ENCODE results near the gene ACR.

ACR gene

GRCh38 chr22:50737728-50738648, at the start of gene ACR:
TSS of gene ACR (plus strand) at chr22:50738204. CDS start at chr22:50738236, 32 bp downstream.
- no peak for DNase-seq

GRCh38 chr22:50688448-50688847, 49.6 kb upstream of the ACR start:
- DNase-seq = no peak

GRCh38 chr22:50691521-50691920, 46.5 kb upstream of the ACR start:
- DNase-seq = peak; percentile 31

- DNase-seq = no peak
These were observed 44.5 kb upstream of the ACR start for GRCh38 chr22:50693462-50693861.

- DNase-seq = no peak
These were observed 43.9 kb upstream of the ACR start for GRCh38 chr22:50694099-50694605.

DNA sequence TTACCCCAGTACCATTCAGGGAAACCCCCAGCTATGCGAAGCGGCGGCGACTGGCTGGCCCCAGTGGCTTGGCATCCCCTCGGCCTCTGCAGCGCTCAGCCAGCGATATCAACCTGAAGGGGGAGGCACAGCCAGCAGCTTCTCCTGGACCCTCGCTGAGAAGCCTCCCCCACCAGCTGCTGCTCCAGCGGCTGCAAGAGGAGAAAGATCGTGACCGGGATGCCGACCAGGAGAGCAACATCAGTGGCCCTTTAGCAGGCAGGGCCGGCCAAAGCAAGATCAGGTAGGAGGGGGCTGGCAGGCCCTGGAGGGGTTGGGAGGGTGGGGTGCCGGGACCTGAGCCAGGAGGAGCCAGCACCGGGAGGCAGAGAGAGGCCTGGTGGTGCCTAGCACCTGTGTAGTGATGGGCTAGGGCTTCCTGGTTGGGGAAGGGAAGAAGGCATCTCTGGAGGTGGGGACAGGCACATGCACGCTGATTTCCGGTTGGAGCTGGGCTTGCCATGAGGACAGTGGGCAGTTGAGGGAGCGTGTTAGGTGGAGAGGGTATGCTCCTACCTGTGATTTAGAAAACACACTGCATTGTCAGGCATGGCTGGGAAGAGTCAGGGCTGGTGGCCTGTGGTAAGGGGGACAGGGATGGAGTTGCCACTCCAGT, 43.1 kb upstream of the ACR start:
- DNase-seq = no peak

DNA sequence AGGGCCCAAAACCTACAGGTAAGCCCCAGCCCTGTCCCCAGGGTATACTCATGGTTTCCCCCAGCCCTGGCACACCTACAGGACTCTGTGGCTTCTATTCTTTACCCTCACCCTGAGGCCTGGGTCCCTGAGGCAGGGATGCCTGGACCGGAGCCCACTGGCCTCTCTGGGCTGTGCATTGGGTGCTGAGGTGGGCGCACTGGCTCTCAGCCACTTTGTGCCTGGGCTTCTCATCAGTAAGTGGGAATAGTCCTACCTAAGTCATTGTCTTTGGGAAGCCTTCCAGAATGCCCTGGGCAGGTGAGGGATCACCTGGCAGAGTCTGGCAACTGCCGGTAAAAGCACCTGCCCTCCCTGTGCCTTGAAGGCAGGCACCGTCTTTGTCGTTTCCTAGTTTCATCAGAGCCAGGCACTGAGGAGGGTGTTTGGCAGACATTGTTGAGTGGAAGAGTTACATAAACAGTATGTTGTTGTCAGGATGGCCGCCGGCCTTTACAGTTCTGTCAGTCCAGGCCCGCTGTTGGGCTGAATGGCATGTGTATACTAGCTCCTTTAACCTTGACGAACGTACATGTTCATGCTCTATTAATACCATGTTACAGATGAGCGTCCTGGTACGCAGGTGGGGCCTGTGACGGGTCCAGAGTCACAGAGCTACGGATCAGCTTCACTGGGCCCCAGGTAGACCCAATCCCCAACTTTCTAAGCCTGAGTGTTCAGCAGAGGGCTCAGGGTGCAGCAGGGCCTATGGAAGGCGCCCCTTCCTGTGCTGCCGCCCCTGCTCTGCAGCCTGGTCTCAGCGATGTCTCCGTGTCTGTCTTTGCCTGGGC, 42.4 kb upstream of the ACR start:
- no peak for DNase-seq

DNA sequence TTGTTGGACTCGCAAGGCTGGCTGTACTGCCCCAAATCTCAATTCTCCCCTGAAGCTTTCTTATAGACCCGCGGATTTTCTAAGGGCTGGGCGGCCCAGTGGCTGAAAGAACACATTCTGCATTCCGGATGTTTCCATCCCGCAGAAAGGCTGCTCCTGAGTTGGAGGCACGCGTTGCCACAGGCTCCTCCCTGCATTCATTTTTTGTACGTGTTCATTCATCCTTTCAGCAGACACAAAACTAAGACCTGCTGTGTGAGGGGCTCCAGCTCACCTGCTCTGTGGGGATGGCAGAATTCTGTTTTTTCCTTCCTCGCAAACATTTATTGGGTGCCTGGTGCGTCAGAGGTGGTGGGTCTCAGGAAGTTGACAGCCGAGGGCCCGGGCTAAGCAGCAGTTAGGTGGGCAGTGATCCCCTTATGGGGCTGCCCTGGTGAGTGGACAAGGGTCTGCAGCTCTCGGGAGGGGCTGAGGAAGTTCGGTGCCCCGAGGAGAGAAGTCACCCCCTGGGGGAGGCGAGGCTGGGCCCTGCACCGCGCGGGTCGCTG, 41.7 kb upstream of the ACR start:
- DNase-seq = no peak

GRCh38 chr22:50696799-50697561, 41.0 kb upstream of the ACR start:
- DNase-seq = peak; percentile 24

DNA sequence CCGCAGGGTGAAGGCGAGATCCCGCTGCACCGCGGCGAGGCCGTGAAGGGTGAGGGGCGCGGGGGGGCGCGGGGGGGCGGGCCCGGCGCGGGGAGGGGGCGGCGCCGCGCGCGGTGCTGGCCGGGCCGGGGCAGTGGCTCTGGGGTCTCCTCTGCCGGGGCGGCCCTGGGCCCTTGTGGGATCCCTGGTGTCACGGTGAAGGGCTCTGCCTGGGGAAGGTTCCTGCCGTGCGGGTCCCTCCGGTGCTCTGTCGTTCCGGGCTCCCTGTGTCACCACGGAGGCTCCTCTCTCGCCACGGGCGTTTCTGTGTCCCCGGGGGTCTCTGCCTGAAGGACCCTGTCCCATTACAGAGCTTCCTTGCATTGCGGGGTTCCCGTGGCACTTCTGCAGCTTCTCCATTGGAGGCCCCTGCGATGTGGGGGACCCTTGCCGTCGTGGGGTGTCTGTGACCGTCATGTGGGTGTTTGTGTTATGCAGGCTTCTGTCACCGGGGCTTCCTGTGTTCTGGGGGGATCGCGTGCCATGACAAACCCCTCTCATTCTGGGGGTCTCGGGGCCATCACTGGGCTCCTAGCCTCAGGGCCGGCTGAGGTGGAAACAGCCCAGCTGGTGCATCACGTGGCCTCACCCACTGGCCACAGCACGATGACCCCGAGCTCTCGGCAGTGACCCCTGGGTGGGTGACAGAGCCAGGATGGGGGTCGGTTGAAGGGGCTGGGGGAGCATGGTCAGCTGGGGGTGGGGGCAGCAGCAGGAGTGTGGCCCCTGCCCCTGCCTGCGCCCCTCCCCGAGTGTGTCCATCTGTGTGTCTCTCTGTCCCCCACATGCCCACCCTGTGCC, 40.1 kb upstream of the ACR start:
- DNase-seq = no peak

- DNase-seq = no peak
These were observed 39.5 kb upstream of the ACR start for GRCh38 chr22:50698546-50698945.

DNA sequence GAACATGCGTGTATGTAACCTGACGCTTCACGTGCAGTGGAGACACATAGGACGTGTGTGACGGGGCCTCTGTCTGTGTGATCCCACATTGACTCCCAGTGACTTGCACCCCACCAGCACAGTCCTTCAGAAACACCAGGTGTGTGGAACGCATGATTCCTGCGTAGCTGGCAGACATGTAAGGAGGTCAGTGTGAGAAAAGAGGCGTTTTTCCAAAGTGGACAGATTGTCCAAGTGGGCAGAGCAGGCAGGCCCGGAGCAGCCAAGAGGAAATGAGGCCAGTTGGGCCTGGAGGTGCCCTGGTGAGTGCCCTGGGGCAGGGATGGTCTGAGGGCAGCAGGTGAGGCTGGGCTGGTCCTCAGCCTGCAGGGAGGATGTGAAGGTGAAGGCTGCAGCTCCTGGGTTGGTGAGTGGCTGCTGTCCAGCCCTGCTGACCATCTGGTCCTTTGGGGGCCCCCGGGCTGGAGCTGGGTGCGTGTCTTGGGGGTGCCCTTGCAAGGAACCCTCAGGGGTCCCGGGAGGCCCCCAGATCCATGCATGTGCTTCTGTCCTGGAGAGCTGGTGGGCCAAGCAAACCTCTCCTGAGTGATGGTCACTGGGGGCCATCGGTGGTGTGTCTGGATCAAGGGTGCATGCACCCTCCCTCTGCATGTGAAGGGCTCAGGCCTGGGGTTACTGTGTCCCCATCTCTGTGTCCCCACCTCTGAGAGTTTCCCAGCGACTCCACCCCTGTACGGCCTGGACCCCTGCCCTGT, 38.8 kb upstream of the ACR start:
- DNase-seq = no peak

DNA sequence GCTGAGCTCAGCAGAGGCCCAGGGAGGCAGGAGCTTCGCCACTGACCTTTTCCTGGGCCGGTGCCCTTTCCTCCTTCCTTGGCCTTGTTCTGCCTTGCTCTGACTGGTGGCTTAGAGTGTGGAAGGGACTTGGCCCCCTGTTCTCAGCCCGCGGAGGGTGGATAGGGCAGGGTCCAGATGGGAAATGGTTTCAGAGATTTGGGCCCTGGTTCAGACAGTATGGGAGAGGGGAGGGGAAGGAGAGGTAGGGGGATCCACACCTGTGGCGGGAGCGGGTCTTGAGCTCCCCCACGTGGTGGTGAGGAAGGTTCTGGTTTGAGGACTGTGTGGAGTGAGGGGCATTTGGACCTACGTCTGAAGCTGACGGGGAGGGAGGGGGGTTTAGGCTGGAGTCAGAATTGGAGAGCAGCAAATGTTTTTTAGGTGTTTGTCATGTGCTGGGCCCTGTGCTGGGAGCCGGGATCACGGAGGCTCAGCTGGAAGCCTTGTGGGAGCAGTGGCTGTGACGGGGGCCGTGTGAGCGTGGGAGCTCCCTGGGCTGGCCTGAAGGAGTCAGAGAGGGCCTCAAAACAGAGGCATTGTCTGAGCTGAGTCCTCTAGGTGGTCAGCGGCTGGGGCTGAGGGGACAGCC, 38.1 kb upstream of the ACR start:
- DNase-seq = no peak

DNA sequence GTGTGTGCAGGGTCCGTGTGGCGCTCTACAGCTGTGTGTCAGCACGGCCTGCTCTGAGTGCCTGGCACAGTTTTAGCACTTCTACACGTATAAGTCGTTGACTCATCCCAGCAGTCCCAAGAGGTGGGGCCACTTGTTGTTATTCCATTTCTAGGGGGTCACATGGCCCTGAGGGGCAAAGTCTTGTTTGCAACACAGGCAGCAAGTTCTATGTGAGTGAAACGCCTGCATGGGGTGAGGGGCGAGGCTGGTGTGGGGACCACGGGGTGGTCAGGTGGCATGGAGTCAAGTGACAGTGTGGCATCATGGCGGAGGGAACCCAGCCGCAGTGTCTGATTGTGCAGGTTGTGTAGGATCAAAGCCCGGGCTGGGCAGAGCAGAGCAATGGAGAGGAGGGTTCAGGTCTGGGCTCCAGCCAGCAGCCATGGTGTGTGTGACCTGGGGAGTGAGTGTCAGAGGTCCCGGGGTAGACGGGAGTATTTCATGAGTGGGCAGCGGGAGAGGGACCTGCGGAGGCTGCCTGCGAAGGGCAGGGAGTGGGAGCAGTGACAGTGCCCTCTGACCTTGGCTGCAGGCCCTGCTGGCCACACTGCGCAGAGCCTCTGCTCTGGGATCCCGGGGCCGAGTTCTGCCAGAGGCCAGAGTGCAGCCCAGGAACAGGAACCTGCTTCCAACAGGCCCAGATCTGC, 37.5 kb upstream of the ACR start:
- no peak for DNase-seq

DNA sequence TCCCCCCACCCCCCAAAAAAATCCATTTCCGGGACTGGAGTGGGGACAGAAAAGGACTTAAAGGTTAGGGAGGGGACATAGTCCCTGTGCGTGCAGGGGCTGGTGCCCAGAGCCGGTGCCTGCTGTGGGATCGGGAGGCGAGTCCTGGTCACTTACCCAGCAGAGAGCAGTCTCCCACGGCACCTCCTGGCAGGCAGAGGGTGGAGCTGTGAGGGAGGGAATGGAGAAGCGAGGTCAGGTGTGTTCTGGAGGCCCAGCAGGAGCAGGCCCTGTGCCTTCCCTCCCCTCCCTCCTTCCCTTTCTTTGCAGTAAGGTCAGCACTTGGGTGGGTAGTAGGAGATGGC, 37.0 kb upstream of the ACR start:
- DNase-seq = no peak

DNA sequence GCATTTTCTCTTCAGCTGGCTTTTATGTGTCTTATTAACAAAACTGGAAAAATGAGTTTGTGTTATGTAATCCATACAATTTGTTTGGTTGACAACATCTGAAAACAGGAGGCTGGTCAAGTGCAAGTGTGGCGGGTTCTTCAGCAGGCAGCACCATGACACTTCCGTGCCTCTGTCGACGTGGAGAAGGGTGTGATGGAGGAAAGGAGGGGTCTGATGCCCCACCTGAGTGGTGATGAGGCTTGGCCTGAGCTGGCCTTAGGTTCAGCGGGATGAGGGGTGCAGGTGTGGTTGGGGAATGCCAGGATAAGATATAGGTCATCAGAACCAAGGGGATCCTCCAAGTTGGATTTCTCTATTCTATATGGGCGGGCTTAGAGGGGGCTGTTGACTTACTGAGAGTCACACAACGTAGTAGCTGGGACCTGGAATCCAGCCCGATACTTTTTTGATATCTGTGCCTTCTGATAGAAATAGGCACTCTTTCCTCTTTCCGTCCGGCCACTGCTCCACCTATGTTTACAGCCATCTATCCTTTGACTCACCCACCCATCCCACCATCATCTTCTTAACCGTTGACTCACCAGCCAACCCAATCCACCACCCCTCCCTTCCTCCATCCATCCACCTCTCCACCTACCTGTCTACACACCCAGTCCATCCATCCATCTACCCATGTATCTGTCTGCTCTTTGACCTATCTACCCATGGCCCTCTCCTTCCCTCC, 36.4 kb upstream of the ACR start:
- DNase-seq = no peak

- no peak for DNase-seq
These were observed 35.7 kb upstream of the ACR start for GRCh38 chr22:50702261-50702671.
